GM11168 (cell line): ENCODE measurements around the gene SHB.
"Not testable (repeated sequence)": the region's sequence is repeated elsewhere in the genome, so short reads cannot be mapped to it uniquely, and the experiment has no call there.

Experiments
- in situ Hi-C: fragments of 300-500 bp; cut with MboI; formaldehyde crosslinking; loops from one replicate; pipeline ENCODE4 v1.12.0; 2022; ENCODE audit warnings: low sequenced_read_pairs; ENCODE audit not compliant: unreplicated experiment

The SHB gene

GRCh38 chr9:37977851-37978480 is 91.1 kb downstream of the SHB start:
- in situ Hi-C loops, result no loop called here

GRCh38 chr9:37976714-37977477 is 92.1 kb downstream of the SHB start:
- in situ Hi-C loops, result no loop called here

GRCh38 chr9:37975639-37976038 is 93.4 kb downstream of the SHB start:
- in situ Hi-C loops, result no loop called here

GRCh38 chr9:37974506-37975173 is 94.4 kb downstream of the SHB start:
- in situ Hi-C loops, result no loop called here

GRCh38 chr9:37972351-37972848 is 96.6 kb downstream of the SHB start:
- in situ Hi-C loops, result no loop called here

- in situ Hi-C loops, result no loop called here
Measured at GRCh38 chr9:37971691-37972090, 97.3 kb downstream of the SHB start.

GRCh38 chr9:37971108-37971459 is 97.9 kb downstream of the SHB start:
- in situ Hi-C loops, result no loop called here

- in situ Hi-C loops, result no loop called here
Measured at GRCh38 chr9:37970301-37971107, 98.5 kb downstream of the SHB start.

GRCh38 chr9:37969558-37970300 is 99.3 kb downstream of the SHB start:
- in situ Hi-C loops, result no loop called here

- in situ Hi-C loops, result no loop called here
Measured at GRCh38 chr9:37969130-37969529, 99.9 kb downstream of the SHB start.

- in situ Hi-C loops, result no loop called here
Measured at GRCh38 chr9:37968228-37968701, 100.8 kb downstream of the SHB start.

GRCh38 chr9:37967761-37968080 is 101.3 kb downstream of the SHB start:
- in situ Hi-C loops, result no loop called here

- in situ Hi-C loops, result no loop called here
Measured at GRCh38 chr9:37967014-37967760, 101.8 kb downstream of the SHB start.

- in situ Hi-C loops, result no loop called here
Measured at GRCh38 chr9:37966412-37967013, 102.5 kb downstream of the SHB start.

GRCh38 chr9:37965676-37966345 is 103.2 kb downstream of the SHB start:
- in situ Hi-C loops, result not testable (repeated sequence)

- in situ Hi-C loops, result no loop called here
Measured at GRCh38 chr9:37965116-37965515, 103.9 kb downstream of the SHB start.

GRCh38 chr9:37964740-37965081 is 104.3 kb downstream of the SHB start:
- in situ Hi-C loops, result no loop called here
